ENCODE data around the gene LEO1. TPM values are rescaled to one million over a fixed set of nuclear protein-coding genes. Genes with fewer than 3 reads are reported as not detected.

Gene LEO1
- total and polyA plus RNA-seq, 2 of the 13 experiments (the other 11 are each of a cell fraction or from before 2014, with no cell fraction given) = 17.0 to 60.3 TPM

- peak; percentile 89 for TF ChIP-seq AHDC1 (CRISPR knock-in tag; IDR thresholded peaks at IDR 0.05; ENCODE audit: borderline replicate concordance)
- TF ChIP-seq SNAPC4 (CRISPR knock-in tag; IDR thresholded peaks at IDR 0.05) = no peak
- TF ChIP-seq ZNF547 (CRISPR knock-in tag; IDR thresholded peaks at IDR 0.05) = no peak
- no peak for TF ChIP-seq NPAS2 (CRISPR knock-in tag; IDR thresholded peaks at IDR 0.05; ENCODE audit: borderline replicate concordance)
- TF ChIP-seq ZNF746 (CRISPR knock-in tag; IDR thresholded peaks at IDR 0.05) = no peak; the same call in 1 of the 2 replicates
- TF ChIP-seq ZFP36 (IDR thresholded peaks at IDR 0.05; ENCODE audit: borderline replicate concordance, low read depth, low read length, partially characterized antibody) = no peak
- TF ChIP-seq BHLHE40 (IDR thresholded peaks at IDR 0.05; ENCODE audit: low read length) = no peak
- TF ChIP-seq ZNF292 (CRISPR knock-in tag; IDR thresholded peaks at IDR 0.05; ENCODE audit: borderline replicate concordance, low read depth) = 0 out of 2 replicates have a peak, but pooled peaks have one; percentile 15
- TF ChIP-seq MXI1 (IDR thresholded peaks at IDR 0.05; ENCODE audit: borderline replicate concordance, low read depth, low read length) = peak; percentile 86; the same call in 2 of the 3 replicates
- TF ChIP-seq ZZZ3 (CRISPR knock-in tag; IDR thresholded peaks at IDR 0.05; ENCODE audit: borderline replicate concordance) = no peak
- TF ChIP-seq RARG (CRISPR knock-in tag; IDR thresholded peaks at IDR 0.05; ENCODE audit: low read depth) = no peak
- peak; percentile 81; the same call in 1 of the 2 replicates for TF ChIP-seq HOXD1 (CRISPR knock-in tag; IDR thresholded peaks at IDR 0.05)
- TF ChIP-seq PTBP1 (IDR thresholded peaks at IDR 0.05; ENCODE audit: low read depth, low read length, poor library complexity, severe bottlenecking) = no peak
- peak; percentile 81; the same call in 1 of the 2 replicates for TF ChIP-seq NCOR1 (IDR thresholded peaks at IDR 0.05; ENCODE audit: borderline replicate concordance, low read length)
- TF ChIP-seq MAX (IDR thresholded peaks at IDR 0.05) = peak; percentile 88
- TF ChIP-seq THAP11 (CRISPR knock-in tag; IDR thresholded peaks at IDR 0.05) = peak; percentile 54; the same call in 1 of the 2 replicates
- peak; percentile 82 for TF ChIP-seq TCF7 (IDR thresholded peaks at IDR 0.05; ENCODE audit: low read depth)
- 0 out of 2 replicates have a peak, but pooled peaks have one; percentile 33 for TF ChIP-seq ZMYM2 (CRISPR knock-in tag; IDR thresholded peaks at IDR 0.05)
- TF ChIP-seq GFI1 (CRISPR knock-in tag; IDR thresholded peaks at IDR 0.05; ENCODE audit: borderline replicate concordance) = peak; percentile 93
These were observed 37.3 kb upstream of the LEO1 start (continued) for GRCh38 chr15:52008698-52009434.

Data from HepG2 (cell line).